Measurements from ENCODE around the gene BMPR1A. TPM values are rescaled to one million over a fixed set of nuclear protein-coding genes. Genes with fewer than 3 reads are reported as not detected.

The BMPR1A gene
- total and polyA plus RNA-seq, 2 of the 4 experiments (the other 2 are of a cell fraction) = 15.9 to 93.7 TPM

DNA sequence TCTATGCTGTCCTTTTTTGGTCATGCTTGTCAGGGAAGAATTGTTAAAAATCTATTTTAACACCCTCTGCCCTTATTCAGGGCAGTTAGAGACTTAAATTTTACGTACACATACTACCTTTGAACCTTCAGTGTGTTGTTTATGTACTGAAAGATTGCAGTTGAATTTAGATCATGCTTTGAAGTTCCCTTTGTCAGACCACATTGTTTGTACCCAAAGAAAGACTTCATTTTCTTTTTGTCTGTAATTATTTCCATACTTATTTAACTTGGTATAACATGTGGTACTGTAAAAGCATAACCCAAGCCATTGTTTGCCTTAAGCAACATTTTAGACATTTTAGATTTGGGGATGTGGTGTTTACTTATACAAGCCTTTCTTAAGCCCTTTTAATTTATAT lies 104.9 kb downstream of the BMPR1A start:
- TF ChIP-seq RCOR1 (IDR thresholded peaks at IDR 0.05; ENCODE audit: insufficient replicate concordance, low read length) (no peak), MXI1 (IDR thresholded peaks at IDR 0.05; ENCODE audit: borderline replicate concordance, low read depth, low read length) (no peak)
- no peak overlapping the region for H4K5ac ChIP-seq (ENCODE audit: low read depth, low read length)
- no peak overlapping the region for H2AK5ac ChIP-seq (ENCODE audit: low read depth, low read length)
- no peak overlapping the region for H4K91ac ChIP-seq (ENCODE audit: insufficient read depth, low read depth, low read length)
- H4K20me1 ChIP-seq (ENCODE audit: insufficient read depth, low read length) = peaks cover 3% of the 10 kb centered on the region; the same call in 1 of the 2 replicates
- H2BK15ac ChIP-seq (ENCODE audit: low read depth, low read length) = no peak overlapping the region
- H3K27me3 ChIP-seq (ENCODE audit: control insufficient read depth, insufficient read depth, low read length) = no peaks in the 10 kb centered on the region
- H3K79me1 ChIP-seq (ENCODE audit: low read depth in 1 of 2, low read length in 2 of 2) = peaks cover 11 to 24% of the 10 kb centered on the region in 2 experiments
- H4K8ac ChIP-seq (ENCODE audit: low read depth in 2 of 2, low read length in 2 of 2) = no peak overlapping the region
- H3K9me3 ChIP-seq (ENCODE audit: control insufficient read depth, insufficient read depth, low read length) = no peaks in the 10 kb centered on the region
- no peak overlapping the region for H3K4ac ChIP-seq (ENCODE audit: low read depth, low read length)
- H2AK9ac ChIP-seq (replicated peaks; ENCODE audit: low read depth, low read length, poor library complexity) = no peak overlapping the region
- H3K56ac ChIP-seq (ENCODE audit: extremely low read depth, insufficient read depth, low read length) = no peak overlapping the region
- H3K9ac ChIP-seq (ENCODE audit: low read depth, low read length) = no peak overlapping the region
- no CpG with 5 or more reads among the region's 1 CpG for WGBS, 2 experiments (ENCODE audit: extremely low coverage in 2 of 2, insufficient read length in 1 of 2)
- no peak overlapping the region for H2BK5ac ChIP-seq (ENCODE audit: low read depth, low read length, poor library complexity, severe bottlenecking)
- ATAC-seq (ENCODE audit: low read depth) = no peak
- H3K27ac ChIP-seq (ENCODE audit: insufficient read depth, low read length) = no peak overlapping the region
- no peaks in the 10 kb centered on the region for H3K36me3 ChIP-seq (ENCODE audit: control insufficient read depth, insufficient read depth, low read length)
- H3K4me2 ChIP-seq (ENCODE audit: low read depth, low read length) = no peak overlapping the region
- H3K4me3 ChIP-seq (ENCODE audit: insufficient read depth, low read depth, low read length) = no peak overlapping the region
- ChIA-PET CTCF (no interaction called here), POLR2A (ENCODE audit: unreplicated experiment) (no interaction called here)
- no TSS peak for BruUV-seq (replicated peaks)
- peaks cover 8% of the 10 kb centered on the region; the same call in 1 of the 2 replicates for H3K9me1 ChIP-seq (ENCODE audit: insufficient read depth, low read length)
- no peak overlapping the region for H2BK20ac ChIP-seq (ENCODE audit: low read depth, low read length)
- intact Hi-C loops (cut with micrococcal nuclease) = no loop called here
- no peak for DNase-seq
- no peak overlapping the region for H2BK120ac ChIP-seq (ENCODE audit: low read depth, low read length)
- H3K4me1 ChIP-seq (ENCODE audit: control insufficient read depth, insufficient read depth, low read length) = peaks cover 3% of the 10 kb centered on the region; the same call in 1 of the 2 replicates
- H2AFZ ChIP-seq (replicated peaks; ENCODE audit: low read length, poor library complexity) = no peak overlapping the region
- H3K23ac ChIP-seq (ENCODE audit: low read depth, low read length) = no peak overlapping the region
- H3K14ac ChIP-seq (replicated peaks; ENCODE audit: low read depth, low read length) = no peak overlapping the region
- in situ Hi-C loops (cut with MboI; ENCODE audit: low sequenced_read_pairs) = no loop called here
- no peak overlapping the region for H3K18ac ChIP-seq (ENCODE audit: low read depth, low read length)
- dilution Hi-C loops (cut with HindIII; ENCODE audit: low sequenced_read_pairs, unreplicated experiment) = no loop called here
